OCI-LY7 (cell line): ENCODE measurements around the gene HDAC4. TPM values are rescaled to one million over a fixed set of nuclear protein-coding genes. Genes with fewer than 3 reads are reported as not detected.

Experiments used
- BruUV-seq: library from RNA; stranded (reverse); fragments of 400-500 nt; replicated peaks from 2 replicates; lab custom pipeline; 2021; lab: Mats Ljungman, UMichigan
- CTCF ChIA-PET: fragments of 300-600 bp; sonication (Branson Sonifier 250); formaldehyde crosslinking; loops from one replicate; lab custom pipeline; 2022; ENCODE audit warnings: antibody characterized with exemption; ENCODE audit not compliant: unreplicated experiment; lab: Charles Lee
- POLR2A ChIA-PET: fragments of 300-600 bp; sonication (Branson Sonifier 250); formaldehyde crosslinking; loops from one replicate; lab custom pipeline; 2022; ENCODE audit warnings: antibody characterized with exemption; lab: Charles Lee
- DNase-seq: peaks from one replicate; pipeline ENCODE4 v3.0.0-alpha.2; 2015; ENCODE audit warnings: low spot score
- H2AFZ ChIP-seq: fragments of 200-600 bp; sonication (generic), shearing (Covaris generic); 2 replicates; pipeline ENCODE4 v1.6.1; 2014; ENCODE audit warnings: mild to moderate bottlenecking, antibody characterized with exemption, low read length, moderate library complexity
- H3K27ac ChIP-seq: fragments of 200-600 bp; sonication (generic); 2 replicates; pipeline ENCODE4 v1.5.1; 2014; ENCODE audit warnings: mixed run types, low read depth, mild to moderate bottlenecking, moderate library complexity, low read length, inconsistent platforms; ENCODE audit not compliant: poor library complexity, severe bottlenecking
- H3K36me3 ChIP-seq: fragments of 200-600 bp; sonication (generic); 2 replicates; pipeline ENCODE4 v1.6.1; 2014; ENCODE audit warnings: mild to moderate bottlenecking, antibody characterized with exemption, low read length, moderate library complexity, mixed read lengths; ENCODE audit not compliant: insufficient read depth
- H3K4me1 ChIP-seq: fragments of 200-600 bp; sonication (generic); 2 replicates; pipeline ENCODE4 v1.5.1; 2014; ENCODE audit warnings: mild to moderate bottlenecking, low read length; ENCODE audit not compliant: insufficient read depth, poor library complexity, severe bottlenecking
- H3K4me2 ChIP-seq: fragments of 200-600 bp; sonication (generic); 2 replicates; pipeline ENCODE4 v1.6.1; 2014; ENCODE audit warnings: mild to moderate bottlenecking, low read length
- H3K4me3 ChIP-seq: fragments of 200-600 bp; sonication (generic); 2 replicates; pipeline ENCODE4 v1.5.1; 2014; ENCODE audit warnings: mild to moderate bottlenecking, low read depth, low read length; ENCODE audit not compliant: poor library complexity, severe bottlenecking
- H3K79me2 ChIP-seq: fragments of 200-600 bp; sonication (generic); 2 replicates; pipeline ENCODE4 v1.6.1; 2016; ENCODE audit warnings: low read depth, mild to moderate bottlenecking, low read length, moderate library complexity, mixed read lengths; ENCODE audit not compliant: insufficient read depth
- H3K9me2 ChIP-seq: fragments of 200-600 bp; sonication (generic); 2 replicates; pipeline ENCODE4 v1.6.1; 2016; ENCODE audit warnings: mild to moderate bottlenecking, low read length, mixed read lengths; ENCODE audit not compliant: insufficient read depth
- H3K9me3 ChIP-seq: fragments of 200-600 bp; sonication (generic); 2 replicates; pipeline ENCODE4 v1.6.1; 2014; ENCODE audit warnings: mild to moderate bottlenecking, mixed run types, low read length, mixed read lengths
- H4K20me1 ChIP-seq: fragments of 200-600 bp; sonication (generic); 2 replicates; pipeline ENCODE4 v1.6.1; 2014; ENCODE audit warnings: mild to moderate bottlenecking, antibody characterized with exemption, low read length, moderate library complexity, mixed read lengths; ENCODE audit not compliant: insufficient read depth
- EZH2phosphoT487 ChIP-seq: fragments of 200-600 bp; sonication (generic); IDR thresholded peaks from 2 replicates; pipeline ENCODE4 v1.6.1; 2018; ENCODE audit warnings: low read depth, borderline replicate concordance, mild to moderate bottlenecking, mixed run types, antibody characterized with exemption, low read length, moderate library complexity, mixed read lengths
- intact Hi-C: fragments of 100-400 bp; cut with micrococcal nuclease; formaldehyde crosslinking; loops from one replicate; pipeline ENCODE4 v1.10.0; 2022; ENCODE audit not compliant: unreplicated experiment
- total RNA-seq, 2 experiments: library from RNA; depleted of rRNA in 1 of 2; stranded (reverse); fragments of >200 nt in 1 of 2; shearing (Covaris generic) in 1 of 2; gene quantifications; 2 replicates each; pipeline ENCODE4 v1.2.3, GENCODE V29; 2014 to 2022
- TF ChIP-seq, protein P1 (sequence below): fragments of 200-600 bp; sonication (generic); conservative IDR thresholded peaks from 2 replicates; pipeline ENCODE4 v1.5.1; 2014; ENCODE audit warnings: mild to moderate bottlenecking, antibody characterized with exemption, low read length, moderate library complexity, mixed read lengths

The HDAC4 gene
- total RNA-seq, 2 experiments from 2014 or later, result 10.2 to 20.6 TPM

DNA sequence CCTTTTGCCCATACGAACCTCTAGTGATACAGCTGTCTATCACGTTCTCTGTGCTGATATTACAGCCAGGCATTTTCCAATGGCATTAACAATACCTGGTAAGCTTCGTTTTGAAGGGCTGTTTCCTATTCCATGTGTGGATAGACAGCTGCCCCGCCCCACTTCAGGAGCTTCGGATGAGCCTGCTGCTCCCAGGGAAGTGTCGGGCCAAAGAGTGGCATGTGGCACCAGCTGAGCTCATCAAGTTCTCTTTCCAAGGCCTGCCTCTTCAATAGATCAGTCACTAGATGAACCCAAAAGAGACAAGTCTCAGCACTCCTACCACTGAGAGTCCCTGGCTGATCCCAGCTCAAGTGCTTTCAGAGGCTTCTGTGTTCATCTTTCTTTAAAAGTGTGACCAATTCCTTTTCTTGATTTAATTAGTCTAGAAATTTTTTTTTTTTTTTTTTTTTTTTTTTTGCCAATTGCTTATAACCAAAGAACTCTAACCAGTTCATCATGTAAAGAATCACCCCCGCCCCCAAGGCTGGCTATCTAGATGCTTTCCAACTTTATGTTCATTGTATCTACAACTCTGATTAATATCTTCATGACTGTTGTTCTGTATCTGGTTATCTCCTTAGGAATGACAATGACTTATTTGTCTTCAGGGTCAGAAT is 46.6 kb downstream of the HDAC4 start:
- Histone ChIP-seq H2AFZ (no peak overlapping the region), H3K4me2 (no peak overlapping the region), H3K27ac (no peak overlapping the region), H3K4me3 (no peak overlapping the region), H4K20me1 (no peaks in the 10 kb centered on the region), H3K4me1 (no peaks in the 10 kb centered on the region), H3K9me2 (no peaks in the 10 kb centered on the region), H3K79me2 (no peaks in the 10 kb centered on the region), H3K9me3 (peaks cover 8% of the 10 kb centered on the region; the same call in 1 of the 2 replicates), H3K36me3 (no peaks in the 10 kb centered on the region)
- TF ChIP-seq EZH2phosphoT487, result no peak
- TF ChIP-seq, protein P1, sequence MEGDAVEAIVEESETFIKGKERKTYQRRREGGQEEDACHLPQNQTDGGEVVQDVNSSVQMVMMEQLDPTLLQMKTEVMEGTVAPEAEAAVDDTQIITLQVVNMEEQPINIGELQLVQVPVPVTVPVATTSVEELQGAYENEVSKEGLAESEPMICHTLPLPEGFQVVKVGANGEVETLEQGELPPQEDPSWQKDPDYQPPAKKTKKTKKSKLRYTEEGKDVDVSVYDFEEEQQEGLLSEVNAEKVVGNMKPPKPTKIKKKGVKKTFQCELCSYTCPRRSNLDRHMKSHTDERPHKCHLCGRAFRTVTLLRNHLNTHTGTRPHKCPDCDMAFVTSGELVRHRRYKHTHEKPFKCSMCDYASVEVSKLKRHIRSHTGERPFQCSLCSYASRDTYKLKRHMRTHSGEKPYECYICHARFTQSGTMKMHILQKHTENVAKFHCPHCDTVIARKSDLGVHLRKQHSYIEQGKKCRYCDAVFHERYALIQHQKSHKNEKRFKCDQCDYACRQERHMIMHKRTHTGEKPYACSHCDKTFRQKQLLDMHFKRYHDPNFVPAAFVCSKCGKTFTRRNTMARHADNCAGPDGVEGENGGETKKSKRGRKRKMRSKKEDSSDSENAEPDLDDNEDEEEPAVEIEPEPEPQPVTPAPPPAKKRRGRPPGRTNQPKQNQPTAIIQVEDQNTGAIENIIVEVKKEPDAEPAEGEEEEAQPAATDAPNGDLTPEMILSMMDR, result no peak
- BruUV-seq, result no TSS peak
- intact Hi-C loops, result no loop called here
- no peak for DNase-seq
- POLR2A ChIA-PET, result no interaction called here
- CTCF ChIA-PET, result no interaction called here

DNA sequence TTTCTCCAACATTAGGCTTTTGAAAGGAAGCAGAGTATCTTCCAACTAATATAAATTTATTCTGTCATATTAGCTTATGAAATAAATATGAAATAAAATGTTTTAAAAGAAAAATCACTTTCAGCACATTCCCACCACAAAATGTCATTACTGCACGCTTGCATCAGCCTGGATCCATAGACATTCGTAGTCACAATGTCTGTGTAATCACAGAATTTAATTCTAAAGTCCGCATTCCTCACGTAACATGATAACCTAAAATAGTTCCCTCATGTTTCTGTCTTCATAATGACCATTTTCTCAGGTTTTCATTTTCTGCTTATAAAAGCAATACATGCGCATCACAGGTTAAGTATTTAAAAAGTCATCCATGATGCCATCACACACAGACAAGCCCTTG is 47.1 kb downstream of the HDAC4 start:
- TF ChIP-seq, protein P1, result no peak
- TF ChIP-seq EZH2phosphoT487, result no peak
- Histone ChIP-seq H3K79me2 (no peaks in the 10 kb centered on the region), H3K4me1 (no peaks in the 10 kb centered on the region), H2AFZ (no peak overlapping the region), H3K4me3 (no peak overlapping the region), H3K27ac (no peak overlapping the region), H4K20me1 (no peaks in the 10 kb centered on the region), H3K4me2 (no peak overlapping the region), H3K9me2 (no peaks in the 10 kb centered on the region), H3K9me3 (peaks cover 8% of the 10 kb centered on the region; the same call in 1 of the 2 replicates), H3K36me3 (no peaks in the 10 kb centered on the region)
- CTCF ChIA-PET, result no interaction called here
- POLR2A ChIA-PET, result no interaction called here
- intact Hi-C loops, result no loop called here
- no peak for DNase-seq
- BruUV-seq, result no TSS peak

DNA sequence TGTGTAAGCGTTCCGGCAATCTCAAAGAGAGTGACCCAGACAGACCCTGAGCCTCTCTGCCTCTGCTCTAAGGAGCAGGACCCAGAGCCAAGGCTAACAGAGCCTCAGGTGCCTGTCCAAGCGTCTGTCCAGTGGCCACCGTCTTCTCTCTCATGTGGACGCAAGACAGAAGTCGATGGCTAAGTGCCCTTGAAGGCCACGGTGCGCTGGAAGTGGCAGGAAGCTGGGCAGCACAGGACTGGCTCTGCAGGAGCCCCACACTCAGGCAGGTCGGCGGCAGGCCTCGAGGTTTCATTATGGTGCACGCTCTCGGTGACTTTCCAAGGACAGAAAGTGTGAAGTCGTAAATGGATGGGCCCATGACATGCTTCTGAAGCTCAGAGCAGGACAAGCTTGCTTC is 49.1 kb downstream of the HDAC4 start:
- intact Hi-C loops, result no loop called here
- H3K27ac ChIP-seq, result no peak overlapping the region
- no peak overlapping the region for H2AFZ ChIP-seq
- H3K36me3 ChIP-seq, result no peaks in the 10 kb centered on the region
- ChIA-PET CTCF (no interaction called here), POLR2A (no interaction called here)
- no peak overlapping the region for H3K4me3 ChIP-seq
- no TSS peak for BruUV-seq
- TF ChIP-seq, protein P1, result no peak
- no peak for TF ChIP-seq EZH2phosphoT487
- H3K4me2 ChIP-seq, result no peak overlapping the region
- no peaks in the 10 kb centered on the region for H3K4me1 ChIP-seq
- peaks cover 8% of the 10 kb centered on the region; the same call in 1 of the 2 replicates for H3K9me3 ChIP-seq
- H3K79me2 ChIP-seq, result no peaks in the 10 kb centered on the region
- no peak for DNase-seq
- no peaks in the 10 kb centered on the region for H3K9me2 ChIP-seq
- no peaks in the 10 kb centered on the region for H4K20me1 ChIP-seq
